IMR-90 (cell line): ENCODE measurements around the gene C19orf73. TPM values are rescaled to one million over a fixed set of nuclear protein-coding genes. Genes with fewer than 3 reads are reported as not detected.

Source experiments
- ATAC-seq: fragments of 200-7000 bp; cut with Tn5 transposase; 2 replicates; pipeline ENCODE4 v1.9.1; 2020; ENCODE audit warnings: low read depth, mild to moderate bottlenecking, moderate library complexity
- BruUV-seq: library from RNA; stranded (reverse); fragments of 400-500 nt; replicated peaks from 2 replicates; lab custom pipeline; 2021; lab: Mats Ljungman, UMichigan
- CTCF ChIA-PET: fragments of 300-600 bp; formaldehyde crosslinking; extraction: SDS; loops from one replicate; lab custom pipeline; 2021; ENCODE audit warnings: antibody characterized with exemption; lab: Yijun Ruan, JAX
- POLR2A ChIA-PET: fragments of 300-600 bp; sonication (Branson Sonifier 250); formaldehyde crosslinking; loops from one replicate; lab custom pipeline; 2022; ENCODE audit warnings: antibody characterized with exemption; ENCODE audit not compliant: unreplicated experiment; lab: Charles Lee
- DNase-seq: peaks from one replicate; pipeline ENCODE4 v3.0.0; 2013
- H2AFZ ChIP-seq: replicated peaks from 2 replicates; pipeline ENCODE3; 2013; ENCODE audit warnings: low read length, mild to moderate bottlenecking; ENCODE audit not compliant: poor library complexity
- H2AK5ac ChIP-seq: 2 replicates; pipeline ENCODE4 v1.6.1; 2013; ENCODE audit warnings: low read depth, low read length, inconsistent platforms
- H2AK9ac ChIP-seq: replicated peaks from 2 replicates; pipeline ENCODE3; 2013; ENCODE audit warnings: mild to moderate bottlenecking, low read depth, low read length, moderate library complexity; ENCODE audit not compliant: poor library complexity
- H2BK120ac ChIP-seq: 2 replicates; pipeline ENCODE4 v1.6.1; 2013; ENCODE audit warnings: low read depth, low read length, inconsistent platforms
- H2BK15ac ChIP-seq: 3 replicates; pipeline ENCODE4 v1.6.1; 2013; ENCODE audit warnings: low read depth, low read length, inconsistent platforms
- H2BK20ac ChIP-seq: 2 replicates; pipeline ENCODE4 v1.6.1; 2013; ENCODE audit warnings: low read depth, mild to moderate bottlenecking, inconsistent platforms, low read length, moderate library complexity
- H2BK5ac ChIP-seq: 2 replicates; pipeline ENCODE4 v1.6.1; 2013; ENCODE audit warnings: mild to moderate bottlenecking, low read depth, low read length, inconsistent platforms; ENCODE audit not compliant: poor library complexity, severe bottlenecking
- H3K14ac ChIP-seq: replicated peaks from 2 replicates; pipeline ENCODE4 v1.6.1; 2013; ENCODE audit warnings: low read depth, low read length, inconsistent platforms
- H3K18ac ChIP-seq: 2 replicates; pipeline ENCODE4 v1.6.1; 2013; ENCODE audit warnings: low read depth, low read length, control low read depth
- H3K23ac ChIP-seq: 2 replicates; pipeline ENCODE4 v1.6.1; 2013; ENCODE audit warnings: low read depth, low read length, inconsistent platforms
- H3K27ac ChIP-seq: 2 replicates; pipeline ENCODE4 v1.5.1; 2013; ENCODE audit warnings: mild to moderate bottlenecking, control low read depth, low read length; ENCODE audit not compliant: insufficient read depth
- H3K27me3 ChIP-seq: 2 replicates; pipeline ENCODE4 v1.6.1; 2013; ENCODE audit warnings: low read length; ENCODE audit not compliant: control insufficient read depth, insufficient read depth
- H3K36me3 ChIP-seq: 2 replicates; pipeline ENCODE4 v1.6.1; 2013; ENCODE audit warnings: low read length, mixed read lengths; ENCODE audit not compliant: control insufficient read depth, insufficient read depth
- H3K4ac ChIP-seq: 2 replicates; pipeline ENCODE4 v1.6.1; 2013; ENCODE audit warnings: low read depth, low read length, inconsistent platforms
- H3K4me1 ChIP-seq: 2 replicates; pipeline ENCODE4 v1.6.1; 2013; ENCODE audit warnings: low read length, mixed read lengths; ENCODE audit not compliant: control insufficient read depth, insufficient read depth
- H3K4me2 ChIP-seq: 2 replicates; pipeline ENCODE4 v1.6.1; 2013; ENCODE audit warnings: low read depth, mild to moderate bottlenecking, control low read depth, low read length, moderate library complexity
- H3K4me3 ChIP-seq: 2 replicates; pipeline ENCODE4 v1.5.1; 2013; ENCODE audit warnings: low read depth, mild to moderate bottlenecking, control low read depth, low read length, moderate library complexity; ENCODE audit not compliant: insufficient read depth
- H3K56ac ChIP-seq: 2 replicates; pipeline ENCODE4 v1.6.1; 2013; ENCODE audit warnings: low read length, inconsistent platforms; ENCODE audit not compliant: insufficient read depth; ENCODE audit errors: extremely low read depth
- H3K79me1 ChIP-seq, 2 experiments: 2 replicates each; pipeline ENCODE4 v1.6.1; 2013; ENCODE audit warnings: low read length in 2 of 2, inconsistent platforms in 1 of 2, low read depth in 1 of 2
- H3K9ac ChIP-seq: 2 replicates; pipeline ENCODE4 v1.6.1; 2013; ENCODE audit warnings: low read depth, low read length, control low read depth
- H3K9me1 ChIP-seq: 2 replicates; pipeline ENCODE4 v1.6.1; 2013; ENCODE audit warnings: low read length, inconsistent platforms; ENCODE audit not compliant: insufficient read depth
- H3K9me3 ChIP-seq: 2 replicates; pipeline ENCODE4 v1.6.1; 2013; ENCODE audit warnings: low read length; ENCODE audit not compliant: control insufficient read depth, insufficient read depth
- H4K20me1 ChIP-seq: 2 replicates; pipeline ENCODE4 v1.6.1; 2013; ENCODE audit warnings: low read length, inconsistent platforms; ENCODE audit not compliant: insufficient read depth
- H4K5ac ChIP-seq: 2 replicates; pipeline ENCODE4 v1.6.1; 2013; ENCODE audit warnings: mild to moderate bottlenecking, low read depth, low read length, control low read depth
- H4K8ac ChIP-seq, 2 experiments: 2 replicates each; pipeline ENCODE4 v1.6.1; 2013; ENCODE audit warnings: low read depth in 2 of 2, low read length in 2 of 2, control low read depth in 1 of 2, inconsistent platforms in 1 of 2
- H4K91ac ChIP-seq: 2 replicates; pipeline ENCODE4 v1.6.1; 2013; ENCODE audit warnings: low read depth, low read length, inconsistent platforms; ENCODE audit not compliant: insufficient read depth
- BHLHE40 ChIP-seq: fragments of 150-350 bp; IDR thresholded peaks from 2 replicates; pipeline ENCODE4 v1.6.1; 2016; ENCODE audit warnings: mild to moderate bottlenecking, low read depth, low read length
- CHD1 ChIP-seq: IDR thresholded peaks from 2 replicates; pipeline ENCODE4 v1.6.1; 2012; ENCODE audit warnings: low read depth, low read length, improper control_type of control experiment
- CTCF ChIP-seq: conservative IDR thresholded peaks from 2 replicates; pipeline ENCODE4 v1.5.1; 2012; ENCODE audit warnings: mild to moderate bottlenecking, low read depth, low read length, improper control_type of control experiment
- MAFK ChIP-seq: IDR thresholded peaks from 2 replicates; pipeline ENCODE4 v1.6.1; 2012; ENCODE audit warnings: low read depth, low read length, improper control_type of control experiment
- MAZ ChIP-seq: IDR thresholded peaks from 2 replicates; pipeline ENCODE4 v1.6.1; 2012; ENCODE audit warnings: low read depth, mild to moderate bottlenecking, low read length, improper control_type of control experiment, moderate library complexity, borderline replicate concordance
- MXI1 ChIP-seq: IDR thresholded peaks from 2 replicates; pipeline ENCODE4 v1.6.1; 2012; ENCODE audit warnings: low read depth, mild to moderate bottlenecking, low read length, moderate library complexity, borderline replicate concordance
- POLR2A ChIP-seq: IDR thresholded peaks from 2 replicates; pipeline ENCODE4 v1.6.1; 2012; ENCODE audit warnings: mild to moderate bottlenecking, low read depth, low read length
- RAD21 ChIP-seq: IDR thresholded peaks from 2 replicates; pipeline ENCODE4 v1.6.1; 2012; ENCODE audit warnings: low read length, improper control_type of control experiment
- RCOR1 ChIP-seq: IDR thresholded peaks from 2 replicates; pipeline ENCODE4 v1.6.1; 2012; ENCODE audit warnings: mild to moderate bottlenecking, low read length, improper control_type of control experiment; ENCODE audit not compliant: insufficient replicate concordance
- RFX5 ChIP-seq: IDR thresholded peaks from 2 replicates; pipeline ENCODE4 v1.8.0; 2012; ENCODE audit warnings: low read depth, mild to moderate bottlenecking, low read length, moderate library complexity
- USF2 ChIP-seq: fragments of 150-350 bp; IDR thresholded peaks from 2 replicates; pipeline ENCODE4 v1.6.1; 2017; ENCODE audit warnings: mild to moderate bottlenecking, antibody characterized with exemption, low read length, low read depth
- WGBS, 2 experiments: methylation state at CpG; one replicate each; pipeline versions ENCODE4 v1.1.5 to v1.1.7; 2013; ENCODE audit warnings: missing lambda C conversion rate in 2 of 2; ENCODE audit not compliant: insufficient read length in 1 of 2; ENCODE audit errors: extremely low coverage in 2 of 2; 5-methylcytosine and 5-hydroxymethylcytosine counted together
- dilution Hi-C: fragments of 300-500 bp; cut with HindIII; formaldehyde crosslinking; loops from one replicate; pipeline ENCODE4 v1.14.3; 2018; ENCODE audit warnings: low sequenced_read_pairs; ENCODE audit not compliant: unreplicated experiment
- in situ Hi-C: fragments of 300-500 bp; cut with MboI; formaldehyde crosslinking; loops from 3 replicates; pipeline ENCODE4 v1.14.3; 2019; ENCODE audit warnings: low sequenced_read_pairs, inconsistent platforms, mixed read lengths
- intact Hi-C: fragments of 100-400 bp; cut with micrococcal nuclease; formaldehyde crosslinking; loops from 2 replicates; pipeline ENCODE4 v1.10.0; 2022
- polyA plus RNA-seq, 3 experiments: library from polyadenylated mRNA; depleted of rRNA; stranded (reverse); fragments of >200 nt; gene quantifications; 2 replicates each; pipeline ENCODE4 v1.2.3, GENCODE V29; 2012; ENCODE audit warnings: low replicate concordance in 1 of 3
- total RNA-seq: library from RNA; depleted of rRNA; stranded (reverse); fragments of >200 nt; gene quantifications from 2 replicates; pipeline ENCODE4 v1.2.3, GENCODE V29; 2012

The C19orf73 gene
- total and polyA plus RNA-seq, 2 of the 4 experiments (the other 2 are of a cell fraction): 1.2 TPM; not detected in 1

- no peak overlapping the region for H2AK5ac ChIP-seq
- in situ Hi-C loops: no loop called here
- H3K27ac ChIP-seq: no peak overlapping the region
- no peak overlapping the region for H3K56ac ChIP-seq
- H3K23ac ChIP-seq: no peak overlapping the region
- H4K20me1 ChIP-seq: no peaks in the 10 kb centered on the region; the same call in 1 of the 2 replicates
- H2AK9ac ChIP-seq: no peak overlapping the region
- H4K91ac ChIP-seq: no peak overlapping the region
- no TSS peak for BruUV-seq
- POLR2A ChIA-PET: no interaction called here
- peak overlapping the region in 1 of 2 experiments; percentile 24; a peak in 1 of 4 replicates for H4K8ac ChIP-seq
- H2AFZ ChIP-seq: peak overlapping the region; percentile 82
- dilution Hi-C loops: no loop called here
- DNase-seq: no peak
- H3K9me1 ChIP-seq: peaks cover 7% of the 10 kb centered on the region; the same call in 1 of the 2 replicates
- WGBS, 2 experiments: 64% methylated on average over 11 of the region's 15 CpGs; no CpG with 5 or more reads in 1 of the 2 experiments
- no peaks in the 10 kb centered on the region for H3K79me1 ChIP-seq
- H3K9ac ChIP-seq: no peak overlapping the region
- H3K9me3 ChIP-seq: no peaks in the 10 kb centered on the region
- peak overlapping the region; percentile 13; the same call in 1 of the 2 replicates for H4K5ac ChIP-seq
- peak overlapping the region; percentile 20 for H3K4me2 ChIP-seq
- peaks cover 5% of the 10 kb centered on the region; the same call in 1 of the 2 replicates for H3K4me1 ChIP-seq
- H2BK20ac ChIP-seq: no peak overlapping the region
- H3K4me3 ChIP-seq: no peak overlapping the region
- no peak for TF ChIP-seq RCOR1
- TF ChIP-seq BHLHE40: no peak
- no peak for TF ChIP-seq RFX5
- TF ChIP-seq POLR2A: no peak
- no peak for TF ChIP-seq MAZ
- TF ChIP-seq USF2: no peak
- TF ChIP-seq RAD21: no peak
- no peak for TF ChIP-seq MXI1
- no peak for TF ChIP-seq MAFK
- TF ChIP-seq CHD1: no peak
- no peak for TF ChIP-seq CTCF
- CTCF ChIA-PET: no interaction called here
- H3K14ac ChIP-seq: no peak overlapping the region
- no peaks in the 10 kb centered on the region for H3K36me3 ChIP-seq
- intact Hi-C loops: no loop called here
- H2BK5ac ChIP-seq: no peak overlapping the region
- peaks cover 4% of the 10 kb centered on the region for H3K27me3 ChIP-seq
- H3K4ac ChIP-seq: no peak overlapping the region
- no peak overlapping the region for H2BK120ac ChIP-seq
- no peak overlapping the region for H3K18ac ChIP-seq
- H2BK15ac ChIP-seq: no peak overlapping the region
- ATAC-seq: no peak
These were observed 9.7 kb upstream of the C19orf73 start for GRCh38 chr19:49128545-49129237.
